Neural crest cell (in vitro differentiated cells): ENCODE data around the gene OR5B3. TPM values are rescaled to one million over a fixed set of nuclear protein-coding genes. Genes with fewer than 3 reads are reported as not detected.

Source experiments
- DNase-seq: peaks from one replicate; pipeline ENCODE4 v3.0.0; 2021; ENCODE audit warnings: low read depth, mixed read lengths, low spot score
- H3K27ac Mint-ChIP-seq: one replicate; pipeline ENCODE4 v1.8.0; 2021; ENCODE audit warnings: mild to moderate bottlenecking, mixed read lengths; ENCODE audit not compliant: unreplicated experiment
- H3K27me3 Mint-ChIP-seq: 2 replicates; pipeline ENCODE4 v1.8.0; 2021; ENCODE audit warnings: low read depth, mild to moderate bottlenecking, mixed read lengths
- H3K36me3 Mint-ChIP-seq: 2 replicates; pipeline ENCODE4 v1.8.0; 2021; ENCODE audit warnings: low read depth, mild to moderate bottlenecking, mixed read lengths
- H3K4me1 Mint-ChIP-seq: 2 replicates; pipeline ENCODE4 v1.8.0; 2021; ENCODE audit warnings: mixed read lengths
- H3K4me3 Mint-ChIP-seq: one replicate; pipeline ENCODE4 v1.8.0; 2021; ENCODE audit warnings: mild to moderate bottlenecking, mixed read lengths
- H3K9me3 Mint-ChIP-seq: 2 replicates; pipeline ENCODE4 v1.8.0; 2021; ENCODE audit warnings: mixed read lengths
- total RNA-seq: library from RNA; stranded (reverse); gene quantifications from 2 replicates; pipeline ENCODE4 v1.2.1, GENCODE V29; 2021
- TF ChIP-seq, protein P1 (sequence below): fragments of 200-600 bp; sonication (generic); conservative IDR thresholded peaks from 2 replicates; pipeline ENCODE4 v1.5.0; 2021; ENCODE audit warnings: antibody characterized with exemption, mild to moderate bottlenecking

The OR5B3 gene
- total RNA-seq, 1 donor from 2014 or later, result not detected

DNA sequence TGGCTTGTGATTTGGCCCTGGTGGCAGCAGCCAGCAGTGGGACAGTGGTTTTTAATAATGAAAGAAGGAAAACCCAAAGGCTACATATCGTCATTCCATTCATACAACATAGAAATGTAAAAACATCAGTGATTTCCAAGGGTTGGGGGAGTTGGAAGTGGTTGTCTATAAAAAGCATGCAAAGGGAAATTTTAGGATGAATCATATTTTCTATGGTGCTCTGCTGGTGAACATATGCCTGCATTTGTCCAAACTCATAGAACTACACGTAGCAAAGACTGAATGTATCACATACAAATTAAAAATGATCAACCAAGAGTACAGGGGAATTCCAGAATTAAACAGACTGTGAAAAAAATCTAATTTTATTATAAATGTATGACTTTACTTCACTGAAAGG, 11.1 kb downstream of the OR5B3 start:
- Mint-ChIP-seq H3K4me3 (no peak overlapping the region), H3K27me3 (no peaks in the 10 kb centered on the region), H3K4me1 (no peaks in the 10 kb centered on the region), H3K9me3 (peaks cover 12% of the 10 kb centered on the region), H3K36me3 (no peaks in the 10 kb centered on the region), H3K27ac (no peak overlapping the region)
- no peak for DNase-seq
- TF ChIP-seq, protein P1, sequence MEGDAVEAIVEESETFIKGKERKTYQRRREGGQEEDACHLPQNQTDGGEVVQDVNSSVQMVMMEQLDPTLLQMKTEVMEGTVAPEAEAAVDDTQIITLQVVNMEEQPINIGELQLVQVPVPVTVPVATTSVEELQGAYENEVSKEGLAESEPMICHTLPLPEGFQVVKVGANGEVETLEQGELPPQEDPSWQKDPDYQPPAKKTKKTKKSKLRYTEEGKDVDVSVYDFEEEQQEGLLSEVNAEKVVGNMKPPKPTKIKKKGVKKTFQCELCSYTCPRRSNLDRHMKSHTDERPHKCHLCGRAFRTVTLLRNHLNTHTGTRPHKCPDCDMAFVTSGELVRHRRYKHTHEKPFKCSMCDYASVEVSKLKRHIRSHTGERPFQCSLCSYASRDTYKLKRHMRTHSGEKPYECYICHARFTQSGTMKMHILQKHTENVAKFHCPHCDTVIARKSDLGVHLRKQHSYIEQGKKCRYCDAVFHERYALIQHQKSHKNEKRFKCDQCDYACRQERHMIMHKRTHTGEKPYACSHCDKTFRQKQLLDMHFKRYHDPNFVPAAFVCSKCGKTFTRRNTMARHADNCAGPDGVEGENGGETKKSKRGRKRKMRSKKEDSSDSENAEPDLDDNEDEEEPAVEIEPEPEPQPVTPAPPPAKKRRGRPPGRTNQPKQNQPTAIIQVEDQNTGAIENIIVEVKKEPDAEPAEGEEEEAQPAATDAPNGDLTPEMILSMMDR, result no peak

DNA sequence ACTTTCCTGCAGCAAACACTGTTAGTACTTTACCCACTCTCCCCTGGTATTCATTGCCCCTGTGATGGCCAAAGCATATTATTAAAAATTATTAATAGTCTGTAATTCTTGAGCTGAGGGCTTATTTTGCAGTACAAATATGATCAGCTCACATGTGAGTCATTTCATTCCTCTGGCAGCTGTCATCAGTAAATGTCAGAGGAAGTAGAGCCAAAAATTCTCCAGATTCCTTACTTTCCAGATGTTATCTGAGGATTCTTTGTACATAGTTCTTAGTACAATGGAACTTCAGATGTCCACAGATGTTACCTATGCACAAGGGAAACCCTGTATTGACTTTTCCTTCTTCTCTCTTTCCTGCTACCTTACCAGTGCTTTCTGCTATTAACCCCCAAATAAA, 12.5 kb downstream of the OR5B3 start:
- Mint-ChIP-seq H3K36me3 (no peaks in the 10 kb centered on the region), H3K27ac (no peak overlapping the region), H3K4me1 (no peaks in the 10 kb centered on the region), H3K4me3 (no peak overlapping the region), H3K27me3 (no peaks in the 10 kb centered on the region), H3K9me3 (peaks cover 12% of the 10 kb centered on the region)
- TF ChIP-seq, protein P1, result no peak
- DNase-seq, result no peak

DNA sequence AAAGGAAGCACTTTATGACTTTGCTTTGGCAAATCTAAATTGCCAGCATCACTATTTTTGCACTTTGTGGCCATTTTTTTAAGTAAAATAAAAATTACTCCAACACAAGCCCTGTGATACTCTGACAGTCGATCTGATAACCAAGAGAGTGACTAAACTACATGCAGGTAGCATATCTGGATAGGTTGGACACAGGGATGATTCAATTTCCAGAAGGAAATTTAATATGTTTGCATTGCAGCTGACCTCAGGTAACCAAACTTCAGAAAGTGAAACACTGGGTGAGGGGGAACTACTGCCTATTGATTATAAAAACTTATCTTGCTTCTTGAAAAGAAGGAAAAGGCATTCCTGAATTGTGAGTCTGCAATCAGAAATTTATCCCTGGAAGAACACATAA, 13.9 kb downstream of the OR5B3 start:
- Mint-ChIP-seq H3K36me3 (no peaks in the 10 kb centered on the region), H3K27me3 (no peaks in the 10 kb centered on the region), H3K4me1 (no peaks in the 10 kb centered on the region), H3K27ac (no peak overlapping the region), H3K4me3 (no peak overlapping the region), H3K9me3 (peaks cover 17% of the 10 kb centered on the region)
- TF ChIP-seq, protein P1, result no peak
- DNase-seq, result no peak

DNA sequence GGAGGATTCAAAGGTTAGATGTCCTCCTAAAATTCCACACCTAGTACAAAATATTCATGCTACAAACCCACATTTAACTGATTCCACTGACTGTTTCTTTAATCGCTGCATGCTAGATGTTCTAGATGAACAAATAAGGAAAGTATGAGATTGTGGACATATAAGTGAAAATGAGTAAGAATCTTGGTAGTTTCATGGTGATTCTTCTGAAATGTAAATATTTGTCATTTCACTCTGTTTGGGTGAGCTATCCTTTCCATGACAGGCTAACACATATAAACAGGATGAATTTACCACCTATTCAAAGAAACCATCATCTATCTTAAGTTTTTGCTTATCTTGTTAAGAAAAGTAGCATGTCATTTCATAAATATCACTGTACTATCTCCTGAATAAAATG, 14.8 kb downstream of the OR5B3 start:
- Mint-ChIP-seq H3K4me3 (no peak overlapping the region), H3K36me3 (no peaks in the 10 kb centered on the region), H3K27me3 (no peaks in the 10 kb centered on the region), H3K4me1 (no peaks in the 10 kb centered on the region), H3K27ac (no peak overlapping the region), H3K9me3 (peaks cover 17% of the 10 kb centered on the region)
- DNase-seq, result no peak
- TF ChIP-seq, protein P1, result no peak

DNA sequence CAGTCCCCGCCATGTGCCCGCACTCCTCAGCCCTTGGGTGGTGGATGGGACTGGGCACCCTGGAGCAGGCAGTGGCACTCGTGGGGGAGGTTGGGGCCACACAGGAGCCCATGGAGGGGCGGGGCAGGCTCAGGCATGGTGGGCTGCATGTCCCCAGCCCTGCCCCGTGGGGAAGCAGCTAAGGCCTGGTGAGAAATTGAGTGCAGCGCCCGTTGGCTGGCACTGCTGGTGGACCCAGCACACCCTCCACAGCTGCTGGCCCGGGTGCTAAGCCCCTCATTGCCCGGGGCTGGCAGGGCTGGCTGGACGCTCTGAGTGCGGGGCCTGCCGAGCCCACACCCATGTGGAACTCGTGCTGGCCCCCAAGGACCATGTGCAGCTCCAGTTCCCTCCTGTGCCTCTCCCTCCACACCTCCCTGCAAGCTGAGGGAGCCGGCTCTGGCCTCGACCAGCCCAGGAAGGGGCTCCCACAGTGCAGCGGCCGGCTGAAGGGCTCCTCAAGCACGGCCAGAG, 16.1 kb downstream of the OR5B3 start:
- H3K4me1 Mint-ChIP-seq, result no peaks in the 10 kb centered on the region

More for the DNA sequence above, 16.1 kb downstream of the OR5B3 start:
- no peaks in the 10 kb centered on the region for H3K36me3 Mint-ChIP-seq
- H3K9me3 Mint-ChIP-seq, result peaks cover 11% of the 10 kb centered on the region
- no peak overlapping the region for H3K4me3 Mint-ChIP-seq
- TF ChIP-seq, protein P1, result no peak
- H3K27me3 Mint-ChIP-seq, result no peaks in the 10 kb centered on the region
- no peak overlapping the region for H3K27ac Mint-ChIP-seq
- no peak for DNase-seq
